GM08714 (cell line): ENCODE measurements around the gene COMTD1.
"Not testable (repeated sequence)": the region's sequence is repeated elsewhere in the genome, so short reads cannot be mapped to it uniquely, and the experiment has no call there.

Experiments
- H3K4me3 ChIP-seq: fragments of 200-500 bp; sonication (Bioruptor generic); 2 replicates; pipeline ENCODE4 v1.5.1; 2014; ENCODE audit warnings: mild to moderate bottlenecking, low read length, inconsistent platforms
- ZNF274 ChIP-seq: IDR thresholded peaks from 2 replicates; pipeline ENCODE4 v1.6.1; 2012; ENCODE audit warnings: mild to moderate bottlenecking, low read depth, low read length

The COMTD1 gene

GRCh38 chr10:75236178-75236825, 545 bp upstream of the COMTD1 start:
- no peak overlapping the region for H3K4me3 ChIP-seq
- TF ChIP-seq ZNF274, result no peak

DNA sequence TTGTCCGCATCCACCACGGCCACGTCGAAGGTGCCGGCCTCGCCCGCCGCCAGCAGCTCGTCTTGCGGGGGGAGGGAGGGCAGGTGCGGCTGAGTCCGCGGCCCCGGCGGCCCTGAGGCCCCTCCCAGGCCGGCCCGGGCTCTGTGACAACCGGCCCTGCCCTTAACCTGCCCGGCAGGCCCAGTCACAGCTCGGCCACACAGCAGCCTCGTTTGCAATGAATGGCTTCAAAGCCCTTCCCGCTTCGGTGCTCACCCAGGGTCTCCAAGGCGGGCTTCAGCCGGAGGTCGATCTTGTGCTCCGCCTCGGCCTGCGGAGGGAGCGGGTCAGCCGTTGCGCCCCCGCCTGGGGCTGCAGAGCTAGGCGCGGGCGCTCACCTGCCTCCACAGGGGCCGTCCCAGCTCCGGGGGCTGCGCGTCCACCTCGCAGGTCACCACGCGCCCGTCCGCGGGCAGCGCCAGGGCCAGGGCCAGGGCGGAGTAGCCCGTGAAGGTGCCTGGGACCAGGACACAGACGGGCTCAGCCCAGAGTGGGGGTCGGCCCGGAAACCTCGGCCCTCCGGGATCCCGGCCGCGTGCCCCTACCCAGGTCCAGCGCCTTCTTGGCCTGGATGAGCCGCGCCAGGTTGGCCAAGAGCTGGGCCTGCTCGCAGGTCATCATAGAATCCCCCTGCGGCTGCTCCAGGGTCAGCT, 928 bp downstream of the COMTD1 start:
- TF ChIP-seq ZNF274, result no peak

DNA sequence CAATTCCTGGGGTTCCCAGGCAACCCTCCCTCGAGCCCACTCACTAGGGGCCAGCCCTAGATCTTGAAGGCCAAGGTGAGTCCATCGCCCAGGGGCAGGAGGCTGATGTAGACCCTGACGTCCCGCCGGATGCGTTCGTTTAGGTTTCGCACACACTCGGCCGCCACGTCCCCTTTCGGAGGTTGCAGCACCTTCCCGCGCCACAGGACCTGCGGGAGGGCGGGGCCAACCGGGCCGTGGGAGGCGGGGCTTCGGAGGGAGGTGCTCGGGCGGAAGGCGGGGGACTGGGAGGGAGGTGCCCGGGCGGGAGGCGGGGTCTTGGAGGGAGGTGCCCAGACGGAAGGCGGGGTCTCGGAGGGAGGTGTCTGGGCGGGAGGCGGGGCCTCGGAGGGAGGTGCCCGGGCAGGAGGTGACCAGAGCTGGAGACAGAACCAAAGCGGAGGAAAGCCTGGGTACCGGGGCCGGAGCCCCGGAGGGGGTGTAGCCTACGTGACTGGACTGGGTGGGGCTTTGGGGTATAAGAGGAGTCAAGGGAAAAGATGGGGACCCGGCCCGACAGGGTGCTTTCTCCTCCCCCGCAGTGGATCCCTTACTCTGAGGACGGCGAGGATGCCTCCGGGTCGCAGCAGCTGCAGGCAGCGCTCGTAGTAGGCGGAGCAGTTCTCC, 1.6 kb downstream of the COMTD1 start:
- TF ChIP-seq ZNF274, result no peak
- peak overlapping the region; percentile 70; the same call in 1 of the 2 replicates for H3K4me3 ChIP-seq

More for the DNA sequence above, 928 bp downstream of the COMTD1 start:
- peak overlapping the region; percentile 70 for H3K4me3 ChIP-seq

- TF ChIP-seq ZNF274, result no peak
- no peak overlapping the region; the same call in 1 of the 2 replicates for H3K4me3 ChIP-seq
Measured at GRCh38 chr10:75233444-75234016, 2.2 kb downstream of the COMTD1 start.

DNA sequence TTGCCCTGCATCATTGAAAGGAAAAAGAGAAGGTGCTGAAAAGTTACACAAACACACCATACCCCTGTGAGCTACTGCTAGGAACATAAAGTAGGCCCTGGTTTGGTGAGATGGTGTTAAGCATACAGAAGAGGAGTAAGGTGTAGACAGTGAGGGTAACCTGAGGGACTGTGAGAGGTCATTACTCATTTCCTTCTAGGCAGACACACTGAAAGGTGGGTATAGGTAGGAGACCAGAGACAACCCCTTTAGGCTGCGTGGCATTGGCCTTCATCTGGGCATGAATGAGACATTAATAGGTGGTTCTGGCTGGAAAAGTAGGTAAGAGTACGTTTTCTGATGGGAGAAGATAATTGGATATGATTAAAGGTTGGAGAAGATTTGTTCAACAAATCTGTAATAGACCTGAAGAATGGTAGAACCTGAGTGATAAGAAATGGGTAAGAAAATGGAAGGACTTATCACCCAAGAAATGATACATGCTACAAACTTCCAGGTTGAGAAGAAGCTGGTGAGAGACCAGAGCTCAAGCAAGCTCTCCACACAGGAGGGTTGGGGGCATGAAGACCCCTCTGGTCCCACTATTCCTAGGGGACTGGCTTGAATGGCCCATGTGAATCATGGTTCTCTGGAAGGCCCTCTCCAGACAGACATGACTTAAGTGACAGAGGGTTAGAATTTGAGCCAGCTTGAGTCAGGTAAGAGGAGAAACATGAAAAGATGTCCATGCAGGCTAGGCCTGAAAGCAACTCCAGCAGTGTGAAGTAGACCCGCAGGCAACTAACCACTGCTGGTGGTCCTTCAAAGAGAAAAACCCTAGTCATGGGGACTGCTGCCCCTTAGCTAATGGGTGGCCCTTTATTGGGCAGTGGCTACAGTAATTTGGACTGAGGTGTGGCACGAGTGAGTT, 3.8 kb downstream of the COMTD1 start:
- no peak for TF ChIP-seq ZNF274
- no peak overlapping the region for H3K4me3 ChIP-seq

GRCh38 chr10:75230600-75231038, 5.1 kb downstream of the COMTD1 start:
- TF ChIP-seq ZNF274, result no peak
- H3K4me3 ChIP-seq, result no peak overlapping the region

- H3K4me3 ChIP-seq, result no peak overlapping the region
- no peak for TF ChIP-seq ZNF274
Measured at GRCh38 chr10:75229971-75230370, 5.8 kb downstream of the COMTD1 start.

DNA sequence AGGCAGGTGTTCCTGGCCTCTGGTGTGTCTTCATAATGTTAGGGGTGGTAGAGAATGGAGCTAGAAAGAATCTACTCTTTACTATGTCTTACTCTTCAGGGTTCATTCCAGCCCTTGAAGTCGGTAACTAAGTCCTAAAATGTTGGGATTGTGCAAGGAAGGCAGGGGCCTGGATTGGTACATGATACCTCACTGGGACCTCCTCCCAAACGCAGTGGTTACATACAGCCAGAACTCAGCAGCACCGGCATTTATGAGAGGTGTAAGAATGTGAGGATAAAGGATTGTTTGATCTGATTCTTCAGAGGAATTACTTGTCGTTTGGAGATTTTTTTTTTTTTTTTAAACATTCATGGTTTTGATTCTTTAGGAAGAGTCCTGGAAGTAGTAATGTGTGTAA, 6.9 kb downstream of the COMTD1 start:
- TF ChIP-seq ZNF274, result no peak
- H3K4me3 ChIP-seq, result no peak overlapping the region

DNA sequence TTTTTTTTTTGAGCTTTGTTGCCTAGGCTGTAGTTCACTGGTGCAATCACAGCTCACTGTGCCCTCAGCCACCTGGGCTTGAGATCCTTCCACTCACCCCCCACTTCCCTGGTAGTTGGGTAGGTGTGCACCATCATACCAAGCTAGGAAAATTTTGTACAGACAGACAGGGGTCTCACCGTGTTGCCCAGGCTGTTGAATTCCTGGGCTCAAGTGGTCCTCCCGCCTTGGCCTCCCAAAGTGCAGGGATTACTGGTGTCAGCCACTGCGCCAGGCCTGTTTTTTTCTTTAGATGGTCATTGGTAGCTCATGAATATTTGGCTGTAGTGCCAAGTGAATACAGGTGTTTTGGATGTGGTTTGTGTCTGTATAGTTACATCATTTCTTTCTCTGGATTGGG, 7.5 kb downstream of the COMTD1 start:
- TF ChIP-seq ZNF274, result no peak

GRCh38 chr10:75226656-75227055, 9.1 kb downstream of the COMTD1 start:
- TF ChIP-seq ZNF274, result no peak
- no peak overlapping the region for H3K4me3 ChIP-seq

More for the DNA sequence above, 7.5 kb downstream of the COMTD1 start:
- H3K4me3 ChIP-seq, result no peak overlapping the region

DNA sequence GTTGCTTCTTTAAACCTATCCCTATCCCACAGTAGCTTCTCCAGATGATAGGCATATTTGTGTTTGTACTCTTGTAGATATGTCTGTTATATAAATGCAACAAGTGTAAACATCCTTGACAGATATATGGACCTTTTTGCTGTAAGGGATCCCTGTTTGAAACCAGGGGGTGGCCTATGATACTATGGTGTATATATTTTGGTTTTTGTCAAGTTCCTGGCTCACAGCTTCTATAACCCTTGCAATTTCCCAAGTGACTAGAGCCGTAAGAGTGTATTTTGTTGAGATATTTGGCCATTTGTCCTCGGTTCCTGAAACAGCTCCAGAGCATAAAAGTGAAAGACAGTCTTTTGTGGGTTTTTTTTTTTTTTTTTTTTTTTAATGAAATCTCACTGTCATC, 9.7 kb downstream of the COMTD1 start:
- no peak overlapping the region for H3K4me3 ChIP-seq
- TF ChIP-seq ZNF274, result no peak

GRCh38 chr10:75223507-75223906, 12.2 kb downstream of the COMTD1 start:
- TF ChIP-seq ZNF274, result no peak

GRCh38 chr10:75221492-75221891, 14.3 kb downstream of the COMTD1 start:
- H3K4me3 ChIP-seq, result not testable (repeated sequence)

More at GRCh38 chr10:75223507-75223906, 12.2 kb downstream of the COMTD1 start:
- no peak overlapping the region for H3K4me3 ChIP-seq

DNA sequence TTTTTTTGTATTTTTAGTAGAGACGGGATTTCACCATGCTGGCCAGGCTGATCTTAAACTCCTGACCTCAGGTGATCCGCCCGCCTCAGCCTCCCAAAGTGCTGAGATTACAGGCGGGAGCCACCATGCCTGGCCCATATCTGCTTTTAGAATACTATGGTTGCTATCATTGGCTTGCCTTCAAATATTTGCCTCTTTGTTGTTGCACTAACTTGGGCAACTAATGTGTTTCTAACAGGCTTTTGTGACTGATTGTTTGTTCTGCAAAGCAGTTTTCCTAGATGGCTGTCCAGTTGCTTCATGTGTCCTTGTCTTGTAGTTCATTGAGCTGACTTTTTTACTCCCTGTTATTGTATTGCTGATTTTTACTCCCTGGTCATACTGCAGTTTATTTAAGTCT, 15.5 kb downstream of the COMTD1 start:
- TF ChIP-seq ZNF274, result no peak

DNA sequence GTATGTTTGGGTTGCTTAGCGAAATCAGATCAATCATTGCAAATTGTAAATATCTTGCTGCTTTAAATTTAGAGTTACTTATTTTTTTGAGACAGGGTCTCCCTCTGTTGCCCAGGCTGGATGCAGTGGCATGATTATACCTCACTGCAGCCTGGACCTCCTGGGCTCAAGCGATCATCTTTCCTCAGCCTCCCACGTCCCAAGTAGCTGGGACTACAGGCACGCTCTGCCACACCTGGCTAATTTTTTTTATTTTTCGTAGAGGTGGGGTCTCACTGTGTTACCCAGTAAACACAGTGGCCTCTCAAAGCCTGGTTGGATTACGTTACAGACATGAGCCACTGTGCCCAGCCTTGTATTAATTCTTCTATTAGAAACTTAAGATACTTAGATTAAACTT, 23.4 kb downstream of the COMTD1 start:
- H3K4me3 ChIP-seq, result peak overlapping the region; percentile 42
- no peak for TF ChIP-seq ZNF274

More for the DNA sequence above, 15.5 kb downstream of the COMTD1 start:
- no peak overlapping the region for H3K4me3 ChIP-seq
